ENCODE results near the gene LRRC34.

DNA sequence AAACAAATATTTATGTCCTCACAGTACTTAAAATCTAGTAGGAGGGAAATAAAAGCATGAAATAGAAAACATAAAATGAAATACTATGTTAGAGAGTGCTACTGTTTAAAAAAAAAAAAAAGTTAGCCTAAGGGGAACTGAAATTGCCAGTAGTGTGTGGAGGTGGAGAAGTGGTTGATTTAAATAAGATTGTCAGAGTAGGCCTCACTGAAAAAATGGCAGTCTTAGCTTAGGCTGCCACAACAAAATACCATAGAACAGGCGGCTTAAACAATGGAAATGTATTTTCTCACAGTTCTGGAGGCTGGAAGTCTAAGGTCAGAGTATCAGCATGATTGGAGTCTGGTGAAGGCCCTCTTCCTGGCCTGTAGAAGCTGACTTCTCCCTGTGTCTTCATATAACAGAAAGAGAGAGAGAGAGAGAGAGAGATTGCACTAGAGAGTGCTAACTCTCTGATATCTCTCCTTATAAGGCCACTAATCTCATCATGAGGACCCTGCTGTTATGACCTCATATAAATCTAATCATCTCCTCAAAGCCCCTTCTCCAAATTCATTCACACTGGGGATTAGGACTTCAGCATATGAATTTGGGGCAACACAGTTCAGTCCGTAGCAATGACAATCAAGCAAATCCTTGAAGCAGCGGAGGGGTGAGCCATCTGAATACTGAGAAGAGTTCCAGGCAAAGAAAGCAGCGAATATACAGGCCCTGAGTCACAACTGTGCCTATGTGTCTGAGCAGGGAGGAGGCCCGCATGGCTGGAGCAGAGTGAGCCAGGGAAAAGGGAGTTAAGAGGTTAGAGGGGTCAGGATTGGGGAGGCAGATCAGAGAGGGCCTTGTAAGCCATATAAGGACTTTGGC lies 23.6 kb upstream of the LRRC34 start:
- TF ChIP-seq POLR2A (IDR thresholded peaks at IDR 0.05; ENCODE audit: low read length): no peak
- TF ChIP-seq GATA1 (IDR thresholded peaks at IDR 0.05; ENCODE audit: low read depth, low read length): no peak
